LNCaP clone FGC (cell line): ENCODE results near the gene PDLIM3.

ENCODE experiments used
- DNase-seq: peaks from one replicate; pipeline ENCODE4 v3.0.0-alpha.2; 2011; ENCODE audit warnings: low read depth
- H3K4me3 ChIP-seq: 2 replicates; pipeline ENCODE4 v1.5.1; 2011; ENCODE audit warnings: mild to moderate bottlenecking, low read depth, low read length, control low read depth
- TF ChIP-seq, protein P1 (sequence below): IDR thresholded peaks from 2 replicates; pipeline ENCODE4 v1.5.1; 2012; ENCODE audit warnings: mild to moderate bottlenecking; ENCODE audit not compliant: control insufficient read depth, insufficient read depth; ENCODE audit errors: extremely low read depth

Gene PDLIM3

DNA sequence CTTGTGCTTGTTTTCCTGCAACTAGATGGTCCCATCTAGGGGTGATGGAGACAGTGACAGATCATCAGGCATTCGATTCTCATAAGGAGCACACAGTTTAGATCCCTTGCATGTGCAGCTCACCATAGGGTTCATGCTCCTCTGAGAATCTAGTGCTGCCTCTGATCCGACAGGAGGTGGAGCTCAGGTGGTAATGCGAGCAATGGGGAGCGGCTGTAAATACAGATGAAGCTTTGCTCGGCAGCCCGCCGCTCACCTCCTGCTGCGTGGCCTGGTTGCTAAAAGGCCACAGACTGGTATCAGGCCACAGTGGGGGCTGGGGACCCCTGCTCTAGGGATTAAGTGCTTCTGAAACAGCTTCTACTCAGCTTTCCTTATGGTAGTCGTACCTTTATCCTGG lies 35.3 kb downstream of the PDLIM3 start:
- DNase-seq: no peak
- TF ChIP-seq, protein P1, sequence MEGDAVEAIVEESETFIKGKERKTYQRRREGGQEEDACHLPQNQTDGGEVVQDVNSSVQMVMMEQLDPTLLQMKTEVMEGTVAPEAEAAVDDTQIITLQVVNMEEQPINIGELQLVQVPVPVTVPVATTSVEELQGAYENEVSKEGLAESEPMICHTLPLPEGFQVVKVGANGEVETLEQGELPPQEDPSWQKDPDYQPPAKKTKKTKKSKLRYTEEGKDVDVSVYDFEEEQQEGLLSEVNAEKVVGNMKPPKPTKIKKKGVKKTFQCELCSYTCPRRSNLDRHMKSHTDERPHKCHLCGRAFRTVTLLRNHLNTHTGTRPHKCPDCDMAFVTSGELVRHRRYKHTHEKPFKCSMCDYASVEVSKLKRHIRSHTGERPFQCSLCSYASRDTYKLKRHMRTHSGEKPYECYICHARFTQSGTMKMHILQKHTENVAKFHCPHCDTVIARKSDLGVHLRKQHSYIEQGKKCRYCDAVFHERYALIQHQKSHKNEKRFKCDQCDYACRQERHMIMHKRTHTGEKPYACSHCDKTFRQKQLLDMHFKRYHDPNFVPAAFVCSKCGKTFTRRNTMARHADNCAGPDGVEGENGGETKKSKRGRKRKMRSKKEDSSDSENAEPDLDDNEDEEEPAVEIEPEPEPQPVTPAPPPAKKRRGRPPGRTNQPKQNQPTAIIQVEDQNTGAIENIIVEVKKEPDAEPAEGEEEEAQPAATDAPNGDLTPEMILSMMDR: no peak
- no peak overlapping the region for H3K4me3 ChIP-seq

DNA sequence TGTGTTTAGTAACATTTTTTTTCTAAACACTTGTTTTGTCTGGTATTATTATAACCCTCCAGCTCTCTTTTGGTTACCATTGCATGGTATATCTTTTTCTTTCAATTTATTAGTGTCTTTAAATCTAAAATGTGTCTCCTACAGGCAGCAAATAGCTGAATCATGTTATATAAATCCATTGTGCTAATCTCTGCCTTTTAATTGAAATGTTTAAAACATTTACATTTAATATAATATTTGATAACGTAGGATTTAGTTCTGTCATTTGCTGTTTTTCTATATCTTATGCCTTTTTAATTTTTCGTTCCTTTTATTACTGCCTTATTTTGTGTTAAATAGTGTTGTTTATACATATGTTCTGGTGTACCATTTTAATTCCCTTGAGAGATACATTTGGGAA lies 46.7 kb downstream of the PDLIM3 start:
- DNase-seq: no peak
- no peak overlapping the region for H3K4me3 ChIP-seq
- TF ChIP-seq, protein P1: no peak

DNA sequence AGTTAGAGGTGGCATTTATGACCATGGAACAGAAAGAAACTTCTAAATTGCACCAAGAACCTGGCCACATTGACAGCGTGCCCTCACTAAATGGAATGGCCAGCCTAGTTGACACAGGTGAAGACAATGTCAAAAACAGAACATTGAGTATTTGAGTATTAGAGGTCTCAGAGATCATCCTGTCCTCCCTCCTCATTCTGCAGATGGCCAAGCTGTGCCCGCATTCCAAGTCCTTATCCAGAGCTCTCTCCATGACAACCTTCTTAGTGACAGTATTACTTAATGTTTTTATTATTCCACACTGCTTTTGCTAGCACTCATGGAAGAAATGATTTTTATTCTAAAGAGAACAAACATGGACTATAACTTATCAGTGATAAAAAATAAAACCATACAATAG lies 53.9 kb downstream of the PDLIM3 start:
- TF ChIP-seq, protein P1: no peak
- H3K4me3 ChIP-seq: no peak overlapping the region
- DNase-seq: no peak

DNA sequence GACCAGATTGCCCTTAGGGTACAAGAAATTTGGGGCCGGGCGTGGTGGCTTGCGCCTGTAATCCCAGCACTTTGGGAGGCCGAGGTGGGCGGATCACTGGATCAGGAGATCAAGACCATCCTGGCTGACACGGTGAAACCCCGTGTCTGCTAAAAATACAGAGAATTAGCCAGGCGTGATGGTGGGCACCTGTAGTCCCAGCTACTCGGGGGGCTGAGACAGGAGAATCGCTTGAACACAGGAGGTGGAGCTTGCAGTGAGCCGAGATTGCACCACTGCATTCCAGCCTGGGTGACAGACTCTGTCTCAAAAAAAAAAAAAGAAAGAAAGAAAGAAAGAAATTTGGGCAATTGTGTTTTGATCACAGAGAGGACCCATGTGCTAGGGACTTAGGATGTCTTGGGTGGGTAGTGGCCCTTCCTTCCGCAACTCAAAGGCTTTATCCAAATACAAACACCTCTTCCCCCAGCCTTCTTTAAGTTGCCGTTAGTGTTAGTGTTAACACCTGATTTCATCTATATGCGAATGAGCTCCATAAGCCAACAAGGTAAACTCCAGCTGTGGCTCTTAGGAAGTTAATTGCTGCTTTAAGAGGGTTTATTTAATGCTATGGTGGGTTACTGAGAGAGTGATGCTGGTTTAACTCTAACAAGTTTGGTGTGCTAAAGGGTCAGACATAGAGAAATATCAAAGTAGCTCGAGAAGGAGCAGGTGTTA lies 55.1 kb downstream of the PDLIM3 start:
- TF ChIP-seq, protein P1: no peak
- no peak for DNase-seq
- H3K4me3 ChIP-seq: no peak overlapping the region

DNA sequence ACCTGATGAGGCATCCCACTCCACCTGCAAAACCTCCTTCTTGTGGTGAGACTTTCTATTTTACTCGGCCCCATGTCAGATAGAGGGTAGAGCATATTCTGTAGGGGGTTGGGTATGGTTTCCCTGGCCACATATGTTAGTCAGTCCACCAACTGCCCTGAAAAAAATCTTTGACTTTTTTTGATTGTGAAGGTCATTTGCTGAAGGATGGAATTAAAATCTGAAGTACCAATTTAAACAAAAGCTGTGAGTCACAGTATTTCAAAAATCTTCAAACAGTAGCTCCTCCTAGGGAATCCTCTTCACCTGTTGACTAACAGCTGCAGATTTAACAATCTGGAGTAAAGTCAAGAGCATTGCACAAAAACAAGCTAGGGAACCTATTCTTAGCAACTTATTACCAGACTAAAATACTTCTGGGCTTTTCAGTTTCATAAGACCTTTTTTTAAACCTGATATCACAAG lies 55.8 kb downstream of the PDLIM3 start:
- TF ChIP-seq, protein P1: no peak
- no peak for DNase-seq
- H3K4me3 ChIP-seq: no peak overlapping the region

DNA sequence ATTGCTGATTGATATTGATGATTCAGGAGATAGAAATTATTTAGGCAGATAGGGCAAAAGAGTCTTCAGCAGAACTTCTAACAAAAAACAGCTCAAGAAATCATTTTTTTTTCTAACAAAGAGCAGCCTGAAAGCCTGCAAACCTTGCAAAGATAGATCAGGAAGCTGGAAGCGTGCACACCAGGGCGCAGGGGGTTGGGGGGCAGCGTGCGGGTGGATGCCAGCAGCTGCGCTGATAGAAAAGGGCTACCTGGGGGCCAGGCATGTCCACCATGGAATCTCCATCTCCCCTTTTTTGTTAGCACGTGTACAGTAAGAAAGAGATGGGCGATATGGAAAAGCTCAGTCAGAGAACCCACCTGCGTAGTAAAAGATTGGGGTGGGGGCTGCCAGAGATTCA lies 62.1 kb downstream of the PDLIM3 start:
- DNase-seq: no peak
- TF ChIP-seq, protein P1: no peak
- no peak overlapping the region for H3K4me3 ChIP-seq

DNA sequence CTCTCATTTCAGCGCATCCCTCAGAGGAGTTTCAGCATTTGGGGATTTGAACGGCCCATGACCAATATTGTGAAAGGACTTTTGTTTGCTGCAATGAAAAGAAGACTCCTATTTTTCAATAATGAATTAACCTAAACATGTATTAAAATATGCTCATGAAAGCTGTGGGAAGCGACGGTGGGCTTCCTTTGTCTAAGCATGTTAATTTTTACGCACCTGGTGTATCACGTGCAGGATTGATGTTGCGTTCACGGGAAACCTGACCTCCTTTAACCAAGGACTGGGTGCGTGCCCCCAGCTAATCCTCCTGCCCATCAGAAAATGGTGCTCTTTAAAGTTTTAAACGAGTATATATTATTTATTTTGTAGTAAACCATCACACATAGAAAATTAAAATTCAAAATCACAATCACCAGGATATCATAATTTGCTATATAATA lies 63.2 kb downstream of the PDLIM3 start:
- peak overlapping the region; percentile 63 for H3K4me3 ChIP-seq
- TF ChIP-seq, protein P1: no peak
- DNase-seq: no peak
